Measurements from ENCODE around the gene SLC15A1. TPM values are rescaled to one million over a fixed set of nuclear protein-coding genes. Genes with fewer than 3 reads are reported as not detected.
A peak's percentile ranks its signal among the peaks of the same experiment; 100 is the strongest.

The SLC15A1 gene
- total RNA-seq, 2 donors from 2014 or later, result not detected

DNA sequence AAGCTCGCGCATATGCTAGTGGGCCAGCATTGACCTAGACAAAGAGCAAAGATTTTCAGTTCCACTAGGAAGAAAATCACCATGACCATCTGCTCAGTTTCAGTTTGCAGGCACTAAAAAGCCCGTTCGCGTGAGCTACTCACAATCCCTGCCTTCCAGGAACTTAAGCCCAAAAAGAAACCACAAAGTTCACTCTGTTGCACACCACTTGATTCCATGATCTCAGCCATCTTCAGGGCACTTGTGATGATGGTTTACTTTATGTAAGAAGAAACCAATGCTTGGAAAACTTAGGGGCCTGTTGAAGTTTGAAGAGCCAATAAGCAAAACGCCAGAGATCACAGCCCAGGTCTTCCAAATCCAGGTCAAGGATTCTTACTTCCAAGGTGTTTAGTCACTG, 45.0 kb upstream of the SLC15A1 start:
- peak; percentile 13 for DNase-seq (ENCODE audit: low spot score)
- Histone ChIP-seq H3K27ac (no peak overlapping the region), H3K27me3 (no peaks in the 10 kb centered on the region), H3K4me3 (no peak overlapping the region), H3K9me3 (no peaks in the 10 kb centered on the region), H3K36me3 (peaks cover 60% of the 10 kb centered on the region), H3K4me1 (no peaks in the 10 kb centered on the region)
- TF ChIP-seq, protein P1, sequence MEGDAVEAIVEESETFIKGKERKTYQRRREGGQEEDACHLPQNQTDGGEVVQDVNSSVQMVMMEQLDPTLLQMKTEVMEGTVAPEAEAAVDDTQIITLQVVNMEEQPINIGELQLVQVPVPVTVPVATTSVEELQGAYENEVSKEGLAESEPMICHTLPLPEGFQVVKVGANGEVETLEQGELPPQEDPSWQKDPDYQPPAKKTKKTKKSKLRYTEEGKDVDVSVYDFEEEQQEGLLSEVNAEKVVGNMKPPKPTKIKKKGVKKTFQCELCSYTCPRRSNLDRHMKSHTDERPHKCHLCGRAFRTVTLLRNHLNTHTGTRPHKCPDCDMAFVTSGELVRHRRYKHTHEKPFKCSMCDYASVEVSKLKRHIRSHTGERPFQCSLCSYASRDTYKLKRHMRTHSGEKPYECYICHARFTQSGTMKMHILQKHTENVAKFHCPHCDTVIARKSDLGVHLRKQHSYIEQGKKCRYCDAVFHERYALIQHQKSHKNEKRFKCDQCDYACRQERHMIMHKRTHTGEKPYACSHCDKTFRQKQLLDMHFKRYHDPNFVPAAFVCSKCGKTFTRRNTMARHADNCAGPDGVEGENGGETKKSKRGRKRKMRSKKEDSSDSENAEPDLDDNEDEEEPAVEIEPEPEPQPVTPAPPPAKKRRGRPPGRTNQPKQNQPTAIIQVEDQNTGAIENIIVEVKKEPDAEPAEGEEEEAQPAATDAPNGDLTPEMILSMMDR (IDR thresholded peaks at IDR 0.05), result no peak

DNA sequence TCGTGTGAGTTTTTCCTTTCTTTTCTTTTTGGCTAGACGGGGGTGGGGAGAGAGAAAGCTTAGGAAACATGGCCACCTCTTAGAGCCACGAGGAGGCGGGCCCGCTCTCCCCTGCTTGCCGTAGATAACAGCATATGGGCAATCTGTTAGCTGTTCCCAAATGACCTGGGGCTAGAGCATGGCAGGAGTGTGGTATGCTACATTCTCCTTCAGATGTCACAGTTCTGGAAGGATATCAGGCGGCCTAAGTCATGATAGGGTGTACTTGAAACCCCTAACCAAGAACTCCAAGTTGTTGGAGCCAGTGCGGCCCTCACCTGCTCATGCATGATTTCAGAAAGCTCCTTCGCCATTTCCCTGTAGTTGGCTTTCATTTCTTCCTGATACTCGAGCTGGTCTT, 44.3 kb upstream of the SLC15A1 start:
- Histone ChIP-seq H3K4me1 (no peaks in the 10 kb centered on the region), H3K4me3 (no peak overlapping the region), H3K9me3 (no peaks in the 10 kb centered on the region), H3K27ac (no peak overlapping the region), H3K27me3 (no peaks in the 10 kb centered on the region), H3K36me3 (peaks cover 56% of the 10 kb centered on the region)
- TF ChIP-seq, protein P1 (IDR thresholded peaks at IDR 0.05), result no peak
- no peak for DNase-seq (ENCODE audit: low spot score)

DNA sequence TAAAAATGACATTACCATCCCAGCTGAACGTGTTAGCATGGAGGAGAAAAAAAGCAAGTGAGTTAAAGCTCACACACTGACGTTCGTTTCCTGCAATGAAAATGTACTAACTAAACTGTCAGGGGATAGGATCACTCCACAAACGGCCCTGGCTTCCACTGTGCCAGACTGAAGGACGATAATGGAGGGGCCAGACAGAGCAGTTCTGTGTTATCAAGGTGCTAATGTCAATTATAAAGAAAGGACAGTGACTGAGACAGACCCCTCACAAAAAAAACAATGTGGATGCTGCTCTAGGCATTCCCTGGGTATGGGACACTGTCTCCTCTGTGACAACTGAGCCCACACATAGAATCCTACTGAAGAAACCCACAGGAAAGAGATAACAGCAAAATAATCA, 43.7 kb upstream of the SLC15A1 start:
- Histone ChIP-seq H3K4me1 (no peaks in the 10 kb centered on the region), H3K27ac (no peak overlapping the region), H3K36me3 (peaks cover 56% of the 10 kb centered on the region), H3K4me3 (no peak overlapping the region), H3K27me3 (no peaks in the 10 kb centered on the region), H3K9me3 (no peaks in the 10 kb centered on the region)
- DNase-seq (ENCODE audit: low spot score), result no peak
- TF ChIP-seq, protein P1 (IDR thresholded peaks at IDR 0.05), result no peak

DNA sequence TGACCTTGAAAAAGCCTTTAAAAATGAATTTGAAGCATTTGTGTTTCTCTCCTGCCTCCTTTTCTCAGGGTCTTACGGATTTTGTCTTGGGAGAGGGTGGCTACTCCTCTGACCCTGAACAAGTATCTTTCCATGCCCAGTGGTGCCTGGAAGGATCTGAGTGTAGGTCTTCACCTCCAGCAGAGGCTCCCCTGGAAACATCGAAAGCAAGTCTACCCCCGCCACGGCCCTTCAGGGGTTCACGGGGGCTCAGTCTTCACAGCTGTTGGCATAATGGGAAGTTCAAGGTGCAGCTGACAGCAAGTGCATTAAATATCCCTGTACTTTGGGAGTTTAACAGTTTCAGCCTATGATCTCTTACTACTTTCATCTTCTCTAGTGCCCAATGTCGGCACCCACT, 42.7 kb upstream of the SLC15A1 start:
- no peaks in the 10 kb centered on the region for H3K27me3 ChIP-seq
- peaks cover 53% of the 10 kb centered on the region for H3K36me3 ChIP-seq
- H3K27ac ChIP-seq, result no peak overlapping the region
- H3K9me3 ChIP-seq, result no peaks in the 10 kb centered on the region
- H3K4me1 ChIP-seq, result no peaks in the 10 kb centered on the region
- TF ChIP-seq, protein P1 (IDR thresholded peaks at IDR 0.05), result no peak
- H3K4me3 ChIP-seq, result no peak overlapping the region
- peak; percentile 11 for DNase-seq (ENCODE audit: low spot score)

DNA sequence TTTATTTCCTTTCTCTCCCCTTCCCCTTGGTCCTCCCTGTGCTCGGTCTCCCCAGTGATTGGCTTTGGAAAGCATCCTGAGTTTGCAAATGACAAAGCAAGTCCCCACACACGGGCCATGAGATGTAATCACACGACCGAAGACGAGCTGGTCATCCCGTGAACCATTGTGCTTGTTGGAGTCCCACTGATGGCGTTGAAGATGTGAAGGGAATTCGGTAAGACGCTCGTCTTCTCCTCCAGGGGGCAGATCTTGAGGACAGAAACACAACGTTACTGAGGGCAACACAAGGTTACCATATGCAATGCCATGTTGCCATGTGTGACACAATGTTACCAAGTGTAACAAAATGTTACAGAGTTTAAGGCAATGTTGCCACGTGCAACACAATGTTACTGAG, 42.0 kb upstream of the SLC15A1 start:
- Histone ChIP-seq H3K27me3 (no peaks in the 10 kb centered on the region), H3K27ac (no peak overlapping the region), H3K9me3 (no peaks in the 10 kb centered on the region), H3K4me1 (no peaks in the 10 kb centered on the region), H3K4me3 (no peak overlapping the region), H3K36me3 (peaks cover 46% of the 10 kb centered on the region)
- peak; percentile 44 for DNase-seq (ENCODE audit: low spot score)
- TF ChIP-seq, protein P1 (IDR thresholded peaks at IDR 0.05), result no peak

DNA sequence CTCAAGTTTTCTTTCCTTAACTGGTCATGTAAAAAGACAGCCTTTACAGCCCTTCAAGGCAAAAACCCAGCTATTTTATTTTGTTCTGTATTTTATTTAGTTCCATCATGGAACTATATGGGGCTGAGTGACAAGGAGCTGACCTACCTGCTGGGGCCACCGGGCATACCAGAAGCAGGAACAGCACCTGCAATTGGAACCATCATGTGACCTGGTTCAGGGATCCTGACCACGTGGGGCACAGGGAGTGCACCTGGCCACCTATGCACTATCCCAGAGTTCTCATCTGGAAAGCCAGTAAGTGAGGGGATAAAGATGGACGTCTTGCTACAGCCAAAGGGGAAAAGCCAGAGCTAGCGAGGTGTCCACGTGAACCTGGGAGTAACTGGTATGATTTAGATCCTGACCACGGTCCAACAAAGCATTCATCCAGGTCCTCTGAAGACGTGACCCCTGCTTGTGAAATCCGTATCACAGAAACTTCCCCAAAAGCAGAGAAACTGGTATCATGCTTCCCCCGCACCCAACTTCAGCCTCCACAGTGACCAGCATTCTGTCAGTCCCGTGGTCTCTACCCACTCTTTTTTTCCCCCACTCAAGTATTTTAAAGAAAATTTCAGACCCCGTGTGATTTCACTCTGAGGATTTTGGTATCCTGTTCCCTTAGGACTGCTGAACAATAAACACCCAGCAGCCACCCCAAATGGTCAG, 40.5 kb upstream of the SLC15A1 start:
- H3K4me1 ChIP-seq, result no peaks in the 10 kb centered on the region
- no peaks in the 10 kb centered on the region for H3K27me3 ChIP-seq
- peaks cover 34% of the 10 kb centered on the region for H3K36me3 ChIP-seq
- peak; percentile 26 for DNase-seq (ENCODE audit: low spot score)
- H3K4me3 ChIP-seq, result no peak overlapping the region
- TF ChIP-seq, protein P1 (IDR thresholded peaks at IDR 0.05), result no peak
- no peak overlapping the region for H3K27ac ChIP-seq
- no peaks in the 10 kb centered on the region for H3K9me3 ChIP-seq
